Measurements from ENCODE around the gene ZC2HC1C. TPM values are rescaled to one million over a fixed set of nuclear protein-coding genes. Genes with fewer than 3 reads are reported as not detected.
A peak's percentile ranks its signal among the peaks of the same experiment; 100 is the strongest.

ZC2HC1C gene
- total and polyA plus RNA-seq, 9 of the 15 experiments (the other 6 are each of a cell fraction or from before 2014, with no cell fraction given), result 6.3 to 9.2 (median 7.7) TPM

- TF ChIP-seq MCM7 (IDR thresholded peaks at IDR 0.05), result 0 out of 4 replicates have a peak, but pooled peaks of 1 of the 2 experiments have one; percentile 22
- TF ChIP-seq GATAD2B (IDR thresholded peaks at IDR 0.05; ENCODE audit: borderline replicate concordance), result no peak
- TF ChIP-seq RFX7 (CRISPR knock-in tag; IDR thresholded peaks at IDR 0.05), result no peak
- no peak for TF ChIP-seq ZNF143 (CRISPR knock-in tag; IDR thresholded peaks at IDR 0.05)
- no peak for TF ChIP-seq SMARCC2 (IDR thresholded peaks at IDR 0.05; ENCODE audit: low read depth)
- no peak for TF ChIP-seq STAG1 (CRISPR knock-in tag; IDR thresholded peaks at IDR 0.05; ENCODE audit: borderline replicate concordance)
- no peak for TF ChIP-seq TAF7 (tag; IDR thresholded peaks at IDR 0.05)
- TF ChIP-seq GABPA (tag; conservative IDR thresholded peaks at IDR 0.05; ENCODE audit: low read depth), result no peak
- no peak for TF ChIP-seq KDM1A (IDR thresholded peaks at IDR 0.05)
- TF ChIP-seq POLR2A (conservative IDR thresholded peaks at IDR 0.05), result no peak; the same call in 1 of the 2 replicates
- no peak for TF ChIP-seq CBX5 (IDR thresholded peaks at IDR 0.05; ENCODE audit: borderline replicate concordance, low read depth)
- TF ChIP-seq TRIM25 (IDR thresholded peaks at IDR 0.05; ENCODE audit: borderline replicate concordance), result 0 out of 2 replicates have a peak, but pooled peaks have one; percentile 45
- no peak for TF ChIP-seq EZH2 (IDR thresholded peaks at IDR 0.05; ENCODE audit: borderline replicate concordance, low read depth, low read length)
- TF ChIP-seq, protein P1, sequence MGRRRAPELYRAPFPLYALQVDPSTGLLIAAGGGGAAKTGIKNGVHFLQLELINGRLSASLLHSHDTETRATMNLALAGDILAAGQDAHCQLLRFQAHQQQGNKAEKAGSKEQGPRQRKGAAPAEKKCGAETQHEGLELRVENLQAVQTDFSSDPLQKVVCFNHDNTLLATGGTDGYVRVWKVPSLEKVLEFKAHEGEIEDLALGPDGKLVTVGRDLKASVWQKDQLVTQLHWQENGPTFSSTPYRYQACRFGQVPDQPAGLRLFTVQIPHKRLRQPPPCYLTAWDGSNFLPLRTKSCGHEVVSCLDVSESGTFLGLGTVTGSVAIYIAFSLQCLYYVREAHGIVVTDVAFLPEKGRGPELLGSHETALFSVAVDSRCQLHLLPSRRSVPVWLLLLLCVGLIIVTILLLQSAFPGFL (CRISPR knock-in tag; IDR thresholded peaks at IDR 0.05), result no peak
- TF ChIP-seq JUND (IDR thresholded peaks at IDR 0.05; ENCODE audit: borderline replicate concordance, low read depth, low read length), result no peak
- no peak for TF ChIP-seq JUND (tag; IDR thresholded peaks at IDR 0.05; ENCODE audit: borderline replicate concordance, low read depth, low read length)
- TF ChIP-seq KAT7 (CRISPR knock-in tag; IDR thresholded peaks at IDR 0.05; ENCODE audit: borderline replicate concordance), result no peak
- no peak for TF ChIP-seq MCM5 (IDR thresholded peaks at IDR 0.05; ENCODE audit: low read depth)
- no peak for TF ChIP-seq ZNF184 (CRISPR knock-in tag; IDR thresholded peaks at IDR 0.05)
- no peak for TF ChIP-seq KLF13 (tag; IDR thresholded peaks at IDR 0.05; ENCODE audit: borderline replicate concordance, low read depth)
- no peak for TF ChIP-seq GMEB1 (CRISPR knock-in tag; IDR thresholded peaks at IDR 0.05)
- TF ChIP-seq SETDB1 (IDR thresholded peaks at IDR 0.05; ENCODE audit: low read length), result no peak
- TF ChIP-seq ZFP30 (CRISPR knock-in tag; IDR thresholded peaks at IDR 0.05; ENCODE audit: borderline replicate concordance), result no peak
- no peak for TF ChIP-seq ZNF644 (tag; IDR thresholded peaks at IDR 0.05; ENCODE audit: low read depth)
These were observed 934 bp upstream of the ZC2HC1C start (continued) for GRCh38 chr14:75068294-75069120.

Data from K562 (cell line).